RKO (cell line): ENCODE measurements around the gene NCCRP1.
"Not testable (repeated sequence)": the region's sequence is repeated elsewhere in the genome, so short reads cannot be mapped to it uniquely, and the experiment has no call there.

Experiments used
- DNase-seq: peaks from one replicate; pipeline ENCODE4 v3.0.0-alpha.2; 2016; ENCODE audit warnings: low spot score

The NCCRP1 gene

GRCh38 chr19:39245166-39245565 lies 48.4 kb downstream of the NCCRP1 start:
- DNase-seq = not testable (repeated sequence)

- no peak for DNase-seq
Observed at GRCh38 chr19:39246951-39247669, 50.3 kb downstream of the NCCRP1 start.

GRCh38 chr19:39247701-39248664 lies 51.2 kb downstream of the NCCRP1 start:
- no peak for DNase-seq

GRCh38 chr19:39248806-39249205 lies 52.0 kb downstream of the NCCRP1 start, which contains the start of gene IFNL4:
IFNL4 (minus strand) TSS chr19:39248856.
- no peak for DNase-seq

GRCh38 chr19:39251081-39251480 lies 54.3 kb downstream of the NCCRP1 start:
- no peak for DNase-seq
